ENCODE results near the gene EPS8L2.

Gene EPS8L2

GRCh38 chr11:721247-721740 is 15.3 kb downstream of the EPS8L2 start:
- Histone ChIP-seq H3K4me1 (ENCODE audit: control insufficient read depth, insufficient read depth, low read length) (no peaks in the 10 kb centered on the region), H3K27ac (ENCODE audit: extremely low read depth, low read depth, low read length) (no peak overlapping the region), H3K4me3 (ENCODE audit: low read depth, low read length) (no peak overlapping the region), H3K9me3 (ENCODE audit: control insufficient read depth, insufficient read depth, low read depth, low read length) (no peaks in the 10 kb centered on the region), H3K36me3 (ENCODE audit: control insufficient read depth in 2 of 2, insufficient read depth in 1 of 2, low read length in 2 of 2) (no peaks in the 10 kb centered on the region)
- ChIA-PET CTCF (interaction anchor here (1.0 to 3.8 kb wide), 3 partner anchors 14 to 202 kb away, joined by 3 to 17 read pairs (median 4); no protein-coding TSS in a partner anchor), POLR2A (interaction anchor here (3.2 kb wide), 1 partner anchor 25 kb away, joined by 16 read pairs; the partner anchor contains the start of gene TMEM80)
- TF ChIP-seq ZNF585B (tag by site-specific recombination; IDR thresholded peaks at IDR 0.05) (no peak), PRDM10 (tag by site-specific recombination; IDR thresholded peaks at IDR 0.05) (no peak), ZNF670 (tag by site-specific recombination; IDR thresholded peaks at IDR 0.05; ENCODE audit: low read depth) (no peak), ZFP3 (tag by site-specific recombination; IDR thresholded peaks at IDR 0.05; ENCODE audit: low read depth) (no peak), ATF2 (tag by site-specific recombination; IDR thresholded peaks at IDR 0.05; ENCODE audit: low read depth) (no peak), SCRT2 (tag by site-specific recombination; IDR thresholded peaks at IDR 0.05) (no peak), ZNF555 (tag by site-specific recombination; conservative IDR thresholded peaks at IDR 0.05) (no peak), GFI1B (tag by site-specific recombination; IDR thresholded peaks at IDR 0.05) (no peak)

- Histone ChIP-seq H3K9me3 (ENCODE audit: control insufficient read depth, insufficient read depth, low read depth, low read length) (no peaks in the 10 kb centered on the region), H3K4me1 (ENCODE audit: control insufficient read depth, insufficient read depth, low read length) (no peaks in the 10 kb centered on the region), H3K36me3 (ENCODE audit: control insufficient read depth in 2 of 2, insufficient read depth in 1 of 2, low read length in 2 of 2) (no peaks in the 10 kb centered on the region), H3K27ac (ENCODE audit: extremely low read depth, low read depth, low read length) (no peak overlapping the region), H3K4me3 (ENCODE audit: low read depth, low read length) (no peak overlapping the region)
- ChIA-PET CTCF (interaction anchor here (0.7 to 3.8 kb wide), 7 partner anchors 15 to 203 kb away, joined by 3 to 28 read pairs (median 4); partner anchors contain the start of genes DEAF1, HRAS and TMEM80), POLR2A (interaction anchor here (3.2 kb wide), 1 partner anchor 25 kb away, joined by 16 read pairs; the partner anchor contains the start of gene TMEM80)
- no peak for TF ChIP-seq YY2 (tag by site-specific recombination; IDR thresholded peaks at IDR 0.05)
- TF ChIP-seq ZNF10 (tag by site-specific recombination; IDR thresholded peaks at IDR 0.05): 0 out of 2 replicates have a peak, but pooled peaks have one; percentile 16
- TF ChIP-seq ZNF660 (tag by site-specific recombination; IDR thresholded peaks at IDR 0.05): no peak
- TF ChIP-seq CTCF (tag by site-specific recombination; IDR thresholded peaks at IDR 0.05): no peak
- TF ChIP-seq ZNF530 (tag by site-specific recombination; IDR thresholded peaks at IDR 0.05; ENCODE audit: low read depth): no peak
- TF ChIP-seq ZNF791 (tag by site-specific recombination; IDR thresholded peaks at IDR 0.05): no peak
- no peak for TF ChIP-seq GLIS2 (tag by site-specific recombination; IDR thresholded peaks at IDR 0.05)
- no peak for TF ChIP-seq ZSCAN23 (tag by site-specific recombination; IDR thresholded peaks at IDR 0.05)
These were observed 15.8 kb downstream of the EPS8L2 start for GRCh38 chr11:721741-722345.
